Right kidney (tissue), 1 donor: Measurements from ENCODE around the gene ACADS.
"Not testable (repeated sequence)": the region's sequence is repeated elsewhere in the genome, so short reads cannot be mapped to it uniquely, and the experiment has no call there.

Source experiments
- DNase-seq: peaks from one replicate; pipeline ENCODE4 v3.0.0-alpha.2; 2016

The ACADS gene

GRCh38 chr12:120726510-120726793 lies 826 bp downstream of the ACADS start:
- DNase-seq, result no peak

DNA sequence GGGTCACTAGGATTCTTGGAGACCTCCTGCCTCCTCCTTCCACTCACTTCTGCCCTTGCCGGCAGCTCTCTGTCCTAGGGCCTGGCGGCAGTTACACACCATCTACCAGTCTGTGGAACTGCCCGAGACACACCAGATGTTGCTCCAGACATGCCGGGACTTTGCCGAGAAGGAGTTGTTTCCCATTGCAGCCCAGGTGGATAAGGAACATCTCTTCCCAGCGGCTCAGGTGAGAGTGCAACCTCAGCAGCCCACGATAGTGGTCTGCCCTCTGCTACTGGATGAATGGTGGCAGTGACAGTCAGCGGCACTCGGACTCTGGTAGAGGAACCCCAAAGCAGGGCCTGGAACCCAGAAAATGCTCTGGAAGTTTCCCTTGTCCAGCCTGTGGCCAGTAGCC lies 1.3 kb downstream of the ACADS start:
- no peak for DNase-seq

DNA sequence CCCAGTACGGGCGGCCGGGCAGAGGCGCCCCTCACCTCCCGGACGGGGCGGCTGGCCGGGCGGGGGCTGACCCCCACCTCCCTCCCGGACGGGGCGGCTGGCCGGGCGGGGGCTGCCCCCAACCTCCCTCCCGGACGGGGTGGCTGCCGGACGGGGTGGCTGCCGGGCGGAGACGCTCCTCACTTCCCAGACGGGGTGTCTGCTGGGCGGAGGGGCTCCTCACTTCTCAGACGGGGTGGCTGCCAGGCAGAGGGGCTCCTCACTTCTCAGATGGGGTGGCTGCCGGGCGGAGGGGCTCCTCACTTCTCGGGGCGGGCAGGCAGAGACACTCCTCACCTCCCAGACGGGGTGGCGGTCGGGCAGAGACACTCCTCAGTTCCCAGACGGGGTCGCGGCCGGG lies 6.6 kb downstream of the ACADS start:
- DNase-seq, result not testable (repeated sequence)

DNA sequence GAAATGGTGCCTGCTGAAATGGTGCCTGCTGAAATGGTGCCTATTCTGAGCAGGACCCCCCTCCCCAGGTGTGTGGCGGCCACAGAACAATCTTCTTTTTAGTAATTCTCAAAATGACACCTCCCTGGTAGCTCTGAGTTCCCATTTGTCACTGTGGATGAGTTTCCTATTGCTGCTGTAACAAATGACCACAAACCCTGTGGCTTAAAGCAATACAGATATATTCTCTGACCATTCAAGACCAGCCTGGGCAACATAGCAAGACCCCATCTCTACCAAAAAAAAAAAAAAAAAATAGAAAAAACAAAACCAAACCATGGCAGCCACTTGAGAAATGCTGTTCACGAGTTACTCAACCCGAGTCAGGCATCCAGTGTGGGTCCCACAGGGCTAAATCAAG lies 7.9 kb downstream of the ACADS start:
- no peak for DNase-seq

- no peak for DNase-seq
Measured at GRCh38 chr12:120734210-120734609, 8.6 kb downstream of the ACADS start.

GRCh38 chr12:120735181-120735580 lies 9.6 kb downstream of the ACADS start:
- DNase-seq, result no peak

DNA sequence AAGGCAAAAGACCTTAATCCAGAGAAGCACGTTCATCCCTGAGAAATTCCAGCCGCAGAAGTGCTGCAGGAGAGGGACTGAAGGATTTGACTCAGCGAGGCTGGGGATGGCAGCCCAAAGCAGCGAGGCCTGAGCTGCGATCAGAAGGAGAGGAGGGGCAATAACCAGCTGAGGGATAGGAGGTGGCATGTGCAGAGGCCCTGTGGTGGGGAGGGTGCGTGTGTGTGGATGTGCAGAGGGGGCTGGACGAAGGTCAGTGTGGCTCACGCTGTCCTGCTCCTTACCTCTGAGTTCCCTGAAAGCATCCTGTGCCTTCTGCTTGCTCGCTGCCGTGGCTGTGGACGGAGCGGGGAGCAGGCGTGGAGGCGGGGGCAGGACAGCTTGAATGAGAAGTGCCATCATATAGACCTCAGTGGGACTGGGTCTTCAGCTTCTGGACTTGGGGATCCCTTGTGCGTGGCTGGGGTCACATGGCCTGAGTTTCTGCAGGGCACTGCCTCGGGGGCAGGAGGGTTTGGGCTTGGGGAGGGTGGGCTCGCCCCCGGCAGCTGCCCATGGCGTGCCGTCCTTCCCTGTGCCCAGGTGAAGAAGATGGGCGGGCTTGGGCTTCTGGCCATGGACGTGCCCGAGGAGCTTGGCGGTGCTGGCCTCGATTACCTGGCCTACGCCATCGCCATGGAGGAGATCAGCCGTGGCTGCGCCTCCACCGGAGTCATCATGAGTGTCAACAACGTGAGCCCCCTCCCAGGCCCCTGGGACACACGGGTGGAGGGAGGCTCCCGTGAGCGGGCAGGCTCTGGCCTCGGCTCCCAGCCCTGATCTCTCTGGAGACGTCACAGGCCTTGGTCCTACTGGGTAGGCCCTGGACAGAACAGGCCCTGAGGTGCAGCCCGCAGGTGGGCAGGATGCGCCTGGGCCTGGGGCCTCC lies 11.0 kb downstream of the ACADS start:
- DNase-seq, result no peak

- no peak for DNase-seq
Measured at GRCh38 chr12:120737557-120738251, 12.1 kb downstream of the ACADS start.

GRCh38 chr12:120738252-120739030 lies 12.8 kb downstream of the ACADS start:
- no peak for DNase-seq

DNA sequence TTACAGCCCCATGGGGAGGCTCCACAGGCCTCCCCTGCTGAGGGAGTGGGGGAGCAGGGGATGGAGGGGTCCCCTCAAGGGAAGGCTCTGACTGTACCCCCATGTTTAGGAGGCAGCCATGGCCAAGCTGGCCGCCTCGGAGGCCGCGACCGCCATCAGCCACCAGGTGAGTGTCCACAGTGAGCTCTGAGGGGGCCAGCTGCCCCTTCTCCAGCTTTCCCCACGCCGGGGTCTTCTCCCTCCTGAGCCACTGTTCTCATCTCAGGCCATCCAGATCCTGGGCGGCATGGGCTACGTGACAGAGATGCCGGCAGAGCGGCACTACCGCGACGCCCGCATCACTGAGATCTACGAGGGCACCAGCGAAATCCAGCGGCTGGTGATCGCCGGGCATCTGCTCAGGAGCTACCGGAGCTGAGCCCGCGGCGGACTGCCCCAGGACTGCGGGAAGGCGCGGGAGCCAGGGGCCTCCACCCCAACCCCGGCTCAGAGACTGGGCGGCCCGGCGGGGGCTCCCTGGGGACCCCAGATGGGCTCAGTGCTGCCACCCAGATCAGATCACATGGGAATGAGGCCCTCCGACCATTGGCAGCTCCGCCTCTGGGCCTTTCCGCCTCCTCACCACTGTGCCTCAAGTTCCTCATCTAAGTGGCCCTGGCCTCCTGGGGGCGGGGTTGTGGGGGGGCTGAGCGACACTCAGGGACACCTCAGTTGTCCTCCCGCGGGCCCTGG lies 13.6 kb downstream of the ACADS start:
- no peak for DNase-seq

DNA sequence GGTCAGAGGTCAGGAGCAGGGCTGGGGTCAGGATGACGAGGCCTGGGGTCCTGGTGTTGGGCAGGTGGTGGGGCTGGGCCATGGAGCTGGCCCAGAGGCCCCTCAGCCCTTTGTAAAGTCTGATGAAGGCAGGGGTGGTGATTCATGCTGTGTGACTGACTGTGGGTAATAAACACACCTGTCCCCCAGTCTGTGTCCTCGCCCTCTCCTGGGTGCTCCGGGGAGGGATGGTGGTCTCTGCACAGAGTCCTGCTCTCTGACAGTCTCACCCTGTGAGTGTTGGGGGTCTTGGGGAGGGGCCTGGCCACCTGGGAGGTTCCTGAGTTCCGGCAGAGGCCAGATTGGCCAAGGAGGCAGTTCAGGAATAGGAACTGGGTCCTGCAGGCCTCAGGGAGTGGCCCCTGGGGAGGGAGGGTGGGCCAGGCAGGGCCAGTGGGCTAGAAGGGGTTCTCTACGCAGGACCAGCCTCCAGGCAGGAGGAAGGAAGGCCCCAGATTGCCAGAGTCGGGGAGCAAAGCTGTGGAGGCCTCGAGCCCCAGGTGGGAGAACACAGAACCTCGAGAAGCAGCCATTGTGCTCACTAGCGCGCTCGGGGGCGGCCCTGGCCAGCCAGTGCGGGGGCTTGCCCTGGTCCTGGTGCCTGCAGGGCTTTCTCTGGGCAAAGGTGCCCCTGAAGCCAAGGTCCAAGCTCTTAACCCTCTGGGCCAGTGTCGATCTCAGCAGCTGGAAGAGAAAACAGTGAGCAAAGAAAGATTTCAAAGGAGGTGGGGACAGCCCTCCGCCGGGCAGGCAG lies 14.4 kb downstream of the ACADS start:
- DNase-seq, result no peak

DNA sequence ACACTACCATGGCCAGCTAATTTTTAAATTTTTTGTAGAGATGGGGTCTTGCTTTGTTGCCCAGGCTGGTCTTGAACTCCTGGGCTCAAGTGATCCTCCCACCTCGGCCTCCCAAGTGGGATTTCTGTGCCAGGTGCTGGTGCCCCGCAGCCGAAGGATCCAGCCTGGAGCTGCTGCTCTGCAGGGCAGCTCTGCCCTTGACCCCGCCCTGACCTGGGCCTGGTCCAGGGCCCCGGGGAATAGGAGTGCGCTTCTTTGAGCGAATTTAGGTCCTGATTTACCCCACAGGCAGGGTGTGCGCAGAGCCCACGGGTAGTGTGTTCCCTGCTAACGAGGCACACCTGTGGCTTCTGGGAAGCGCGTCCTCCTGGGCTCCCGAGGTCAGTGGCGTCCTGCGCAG lies 15.2 kb downstream of the ACADS start:
- no peak for DNase-seq

DNA sequence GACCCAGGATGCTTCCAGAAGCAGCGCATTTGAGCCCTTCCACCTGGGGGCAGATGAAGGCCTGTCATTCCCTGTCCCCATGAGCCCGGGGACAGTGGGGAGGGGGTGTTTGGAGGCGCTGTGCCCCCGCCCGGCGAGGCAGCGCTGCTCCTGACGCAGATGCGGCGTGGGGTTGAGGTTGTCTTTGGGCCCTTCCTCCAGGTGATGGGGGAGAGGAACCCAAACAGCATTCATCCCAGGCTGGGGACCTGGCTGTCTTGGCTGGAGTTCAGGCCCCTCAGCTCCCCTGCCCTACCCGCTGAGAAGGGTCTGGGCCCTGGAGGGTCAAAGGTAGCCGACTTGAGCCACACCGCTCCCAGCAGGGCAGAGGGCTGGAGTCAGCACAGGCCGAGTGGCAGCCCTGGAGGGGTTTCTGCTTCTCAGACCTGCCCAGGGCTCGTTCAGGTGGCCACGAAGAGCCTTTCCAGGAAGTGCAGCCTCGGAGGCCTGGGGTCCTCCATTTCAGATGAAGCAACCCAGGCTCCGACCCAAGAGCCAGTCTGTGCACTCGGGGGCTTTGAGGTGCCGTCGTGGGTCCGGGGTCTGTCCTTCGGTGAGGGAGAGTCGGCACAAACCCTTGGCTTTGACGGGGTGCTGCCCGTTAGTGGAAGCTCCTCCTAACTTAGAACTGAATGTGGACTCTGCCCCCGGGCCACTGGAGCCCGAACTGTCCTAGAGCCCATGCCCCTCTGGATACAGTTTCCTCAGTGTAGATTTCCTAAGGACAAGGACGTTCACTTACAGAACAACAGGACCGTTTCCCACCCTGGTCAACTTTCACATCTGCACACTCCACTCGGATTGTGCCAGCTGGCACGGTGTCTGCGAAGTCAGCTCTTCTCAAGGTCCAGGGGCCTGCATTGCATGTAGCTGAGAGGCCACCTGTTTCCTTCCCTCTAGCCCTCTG lies 16.1 kb downstream of the ACADS start:
- DNase-seq, result no peak

GRCh38 chr12:120744922-120745493 lies 19.4 kb downstream of the ACADS start:
- no peak for DNase-seq

DNA sequence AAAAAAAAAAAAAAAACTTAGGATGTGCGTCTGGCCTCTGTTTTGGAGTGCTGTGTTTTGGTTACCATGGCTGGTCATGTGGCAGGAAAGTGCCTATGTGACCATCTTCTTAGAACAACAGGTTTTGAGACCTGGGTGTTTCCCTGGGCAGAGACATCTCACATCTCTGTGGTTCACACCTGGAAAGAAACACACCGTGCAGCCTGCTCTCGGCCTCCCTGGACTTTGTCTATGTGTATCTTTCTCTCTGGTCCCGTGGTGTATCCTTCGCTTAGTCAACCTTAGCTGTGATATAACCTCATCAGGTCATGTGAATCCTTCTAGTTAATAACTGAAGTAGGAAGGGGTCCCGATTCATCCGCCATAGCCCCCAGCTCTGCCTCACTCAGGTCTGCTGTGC lies 22.6 kb downstream of the ACADS start:
- no peak for DNase-seq

DNA sequence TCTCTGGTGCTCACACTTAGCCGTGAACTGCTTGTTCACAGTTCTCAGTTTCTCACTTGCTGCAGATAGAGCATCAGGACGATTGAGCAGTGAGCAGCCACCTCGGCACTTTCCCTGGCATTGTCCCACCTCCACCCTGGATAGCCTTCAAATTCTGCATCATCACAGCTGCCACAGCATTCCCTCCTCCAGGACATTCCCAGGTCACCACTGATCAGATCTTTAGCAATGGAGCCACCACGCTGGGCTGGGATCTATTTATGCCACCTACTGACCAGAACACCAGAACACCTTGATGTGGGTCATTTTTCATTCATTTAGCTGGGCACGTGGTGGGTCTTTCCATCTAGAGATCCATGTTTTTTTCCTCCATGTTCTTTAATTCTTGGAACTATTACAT lies 23.6 kb downstream of the ACADS start:
- no peak for DNase-seq

DNA sequence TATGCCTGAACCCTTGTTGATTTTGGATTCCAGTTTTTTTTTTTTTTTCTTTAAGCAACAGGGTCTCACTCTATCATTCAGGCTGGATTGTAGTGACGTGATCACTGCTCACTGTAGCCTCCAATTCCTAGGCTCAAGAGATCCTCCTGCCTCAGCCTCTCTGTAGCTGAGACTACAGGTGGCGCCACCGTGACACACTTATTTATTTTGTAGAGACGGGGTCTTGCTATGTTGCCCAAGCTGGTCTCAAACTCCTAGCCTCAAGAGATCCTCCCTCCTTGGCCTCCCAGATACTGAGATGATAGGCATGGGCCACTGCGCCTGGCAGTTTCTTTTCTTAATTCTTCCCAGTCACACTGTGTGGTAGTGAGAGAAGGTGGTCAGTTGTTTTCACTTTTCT lies 25.2 kb downstream of the ACADS start:
- no peak for DNase-seq

GRCh38 chr12:120751389-120751788 lies 25.8 kb downstream of the ACADS start:
- DNase-seq, result no peak

- no peak for DNase-seq
Measured at GRCh38 chr12:120754792-120755191, 29.2 kb downstream of the ACADS start.

GRCh38 chr12:120755269-120755668 lies 29.6 kb downstream of the ACADS start:
- DNase-seq, result no peak
